K562 (cell line): ENCODE data around the gene PASD1. TPM values are rescaled to one million over a fixed set of nuclear protein-coding genes. Genes with fewer than 3 reads are reported as not detected.

Experiments used
- ATAC-seq: fragments of 200-7000 bp; cut with Tn5 transposase; 3 replicates; pipeline ENCODE4 v1.9.1; 2020; ENCODE audit warnings: moderate library complexity
- BruUV-seq: library from RNA; stranded (reverse); fragments of 400-500 nt; replicated peaks from 2 replicates; lab custom pipeline; 2021; lab: Mats Ljungman, UMichigan
- CTCF ChIA-PET: fragments of 300-600 bp; formaldehyde crosslinking; extraction: SDS; loops from one replicate; lab custom pipeline; 2021; ENCODE audit warnings: low intra/inter-chr PET ratio; lab: Yijun Ruan, JAX
- POLR2A ChIA-PET: fragments of 300-600, 350-650 bp; sonication (Branson Sonifier 250); formaldehyde crosslinking; extraction: SDS; loops from one replicate; lab custom pipeline; 2021; ENCODE audit warnings: antibody characterized with exemption, inconsistent platforms; lab: Yijun Ruan, JAX
- DNase-seq, 4 experiments: peaks; one replicate each; pipeline versions ENCODE4 v3.0.0 to v3.0.0-alpha.2; 2011 to 2018; ENCODE audit warnings: low spot score in 3 of 4, mixed read lengths in 3 of 4; ENCODE audit errors: extremely low read depth in 1 of 4
- FAIRE-seq: peaks from 2 replicates; lab custom pipeline; 2011; peaks lifted over from hg19 to GRCh38; lab: Jason Lieb, UNC
- H2AFZ ChIP-seq: 2 replicates; pipeline ENCODE4 v1.6.0; 2011; ENCODE audit warnings: low read depth, low read length, control low read depth, inconsistent platforms
- H3K27ac ChIP-seq: fragments of 200-600 bp; 3 replicates; pipeline ENCODE4 v1.8.0; 2011; ENCODE audit warnings: low read depth, mild to moderate bottlenecking, control low read depth, inconsistent platforms, low read length, moderate library complexity, mixed read lengths; ENCODE audit errors: extremely low read depth
- H3K27me3 ChIP-seq, 2 experiments: fragments of 300-600 bp in 1 of 2; 2 replicates in 1 of 2; 3 replicates in 1 of 2; pipeline versions ENCODE4 v1.6.0 to v1.8.0; 2011; ENCODE audit warnings: inconsistent platforms in 2 of 2, low read length in 2 of 2, mild to moderate bottlenecking in 1 of 2, mixed read lengths in 1 of 2, moderate library complexity in 1 of 2; ENCODE audit not compliant: control insufficient read depth in 2 of 2, insufficient read depth in 2 of 2
- H3K36me3 ChIP-seq: fragments of 300-600 bp; 3 replicates; pipeline ENCODE4 v1.8.0; 2011; ENCODE audit warnings: mild to moderate bottlenecking, low read length, inconsistent platforms; ENCODE audit not compliant: control insufficient read depth, insufficient read depth
- H3K4me1 ChIP-seq, 2 experiments: fragments of 200-600 bp in 1 of 2; replicated peaks in 1 of 2; 2 replicates in 1 of 2; 3 replicates in 1 of 2; pipeline versions ENCODE4 v1.5.1 to v1.8.0; 2011; ENCODE audit warnings: inconsistent platforms in 2 of 2, low read length in 2 of 2, mild to moderate bottlenecking in 1 of 2, mixed read lengths in 1 of 2, moderate library complexity in 1 of 2; ENCODE audit not compliant: control insufficient read depth in 2 of 2, insufficient read depth in 2 of 2
- H3K4me2 ChIP-seq: 2 replicates; pipeline ENCODE4 v1.6.1; 2011; ENCODE audit warnings: low read length, control low read depth, inconsistent platforms, mixed read lengths; ENCODE audit not compliant: insufficient read depth
- H3K4me3 ChIP-seq: fragments of 200-600 bp; sonication (generic), shearing (Covaris generic); 2 replicates; pipeline ENCODE4 v1.5.1; 2016; ENCODE audit warnings: control low read depth, inconsistent platforms
- H3K79me2 ChIP-seq: fragments of 200-600 bp; 3 replicates; pipeline ENCODE4 v1.8.0; 2011; ENCODE audit warnings: low read length, inconsistent platforms; ENCODE audit not compliant: control insufficient read depth, insufficient read depth
- H3K9ac ChIP-seq, 2 experiments: 2 replicates each; pipeline versions ENCODE4 v1.6.0 to v1.6.1; 2011; ENCODE audit warnings: low read depth in 2 of 2, low read length in 2 of 2, control low read depth in 1 of 2, inconsistent platforms in 1 of 2, mild to moderate bottlenecking in 1 of 2, mixed read lengths in 1 of 2; ENCODE audit not compliant: insufficient read depth in 1 of 2
- H3K9me1 ChIP-seq: one replicate; pipeline ENCODE4 v1.6.0; 2011; ENCODE audit warnings: inconsistent platforms, mild to moderate bottlenecking, low read length, moderate library complexity; ENCODE audit not compliant: control insufficient read depth, insufficient read depth
- H3K9me3 ChIP-seq: replicated peaks from 2 replicates; pipeline ENCODE4 v1.5.1; 2011; ENCODE audit warnings: low read depth, low read length, inconsistent platforms; ENCODE audit not compliant: control insufficient read depth, insufficient read depth
- H4K20me1 ChIP-seq: replicated peaks from 2 replicates; pipeline ENCODE4 v1.6.1; 2011; ENCODE audit warnings: low read length, inconsistent platforms, mixed read lengths; ENCODE audit not compliant: control insufficient read depth, insufficient read depth
- PCBP2 ChIP-seq: fragments of 200-400 bp; formaldehyde crosslinking; IDR thresholded peaks from 2 replicates; pipeline ENCODE4 v1.6.1; 2018; ENCODE audit warnings: low read length, low read depth, mild to moderate bottlenecking, moderate library complexity; ENCODE audit not compliant: poor library complexity, severe bottlenecking
- SRSF3 ChIP-seq: fragments of 200-400 bp; formaldehyde crosslinking; IDR thresholded peaks from 2 replicates; pipeline ENCODE4 v1.6.1; 2016; ENCODE audit warnings: mild to moderate bottlenecking, low read length, moderate library complexity; ENCODE audit not compliant: insufficient read depth
- UBTF ChIP-seq, 2 experiments: IDR thresholded peaks; 2 replicates each; pipeline ENCODE4 v1.6.1; 2012; ENCODE audit warnings: improper control_type of control experiment in 2 of 2, low read depth in 2 of 2, low read length in 2 of 2, borderline replicate concordance in 1 of 2
- ZFP36 ChIP-seq: fragments of 150-350 bp; IDR thresholded peaks from 2 replicates; pipeline ENCODE4 v1.6.1; 2018; ENCODE audit warnings: low read length, low read depth; ENCODE audit not compliant: partially characterized antibody
- WGBS: fragments of 100-300 bp; shearing (Covaris generic); methylation state at CpG from one replicate; pipeline ENCODE4 v1.1.6; 2016; ENCODE audit warnings: low coverage, mixed read lengths; ENCODE audit not compliant: insufficient coverage; ENCODE audit errors: missing lambda C conversion rate; 5-methylcytosine and 5-hydroxymethylcytosine counted together
- in situ Hi-C: fragments of 300-500 bp; cut with MboI; formaldehyde crosslinking; loops from 4 replicates; pipeline ENCODE4 v1.15.0; 2018; ENCODE audit warnings: inconsistent platforms, mixed read lengths
- intact Hi-C: fragments of 100-400 bp; cut with micrococcal nuclease; formaldehyde crosslinking; loops from 2 replicates; pipeline ENCODE4 v1.14.2; 2022
- polyA plus RNA-seq, 8 experiments: library from polyadenylated mRNA; depleted of rRNA in 4 of 8; stranded (reverse) in 5 of 8; unstranded in 3 of 8; fragments of >200 nt; fragmentation: Nextera tagmentation in 2 of 8; fragmentation: Illumina TruSeq in 1 of 8; extraction: Ambion mirVana in 2 of 8; extraction: Trizol in 1 of 8; gene quantifications; 2 replicates each; pipeline versions ENCODE4 v1.2.1 to v1.2.3, GENCODE V29; 2011 to 2014; ENCODE audit warnings: inconsistent platforms in 1 of 8, missing spikeins in 1 of 8
- total RNA-seq, 7 experiments: library from RNA; depleted of rRNA in 6 of 7; stranded (reverse); fragments of >200 nt in 6 of 7; fragmentation: Illumina TruSeq in 2 of 7; extraction: Trizol in 2 of 7; gene quantifications; 2 replicates each; pipeline versions ENCODE4 v1.2.1 to v1.2.3, GENCODE V29; 2011 to 2021; ENCODE audit warnings: low replicate concordance in 1 of 7
- TF ChIP-seq, protein P1 (sequence below): fragments of 250-450 bp; sonication (Bioruptor Pico); IDR thresholded peaks from 2 replicates; pipeline ENCODE4 v1.4.0; 2020
- TF ChIP-seq, protein P2 (sequence below): fragments of 200-400 bp; formaldehyde crosslinking; IDR thresholded peaks from 2 replicates; pipeline ENCODE4 v1.6.1; 2017; ENCODE audit warnings: mild to moderate bottlenecking, low read depth, low read length, moderate library complexity

PASD1 gene
- total and polyA plus RNA-seq, 9 of the 15 experiments (the other 6 are each of a cell fraction or from before 2014, with no cell fraction given) = 1.7 to 12.8 (median 9.6) TPM

DNA sequence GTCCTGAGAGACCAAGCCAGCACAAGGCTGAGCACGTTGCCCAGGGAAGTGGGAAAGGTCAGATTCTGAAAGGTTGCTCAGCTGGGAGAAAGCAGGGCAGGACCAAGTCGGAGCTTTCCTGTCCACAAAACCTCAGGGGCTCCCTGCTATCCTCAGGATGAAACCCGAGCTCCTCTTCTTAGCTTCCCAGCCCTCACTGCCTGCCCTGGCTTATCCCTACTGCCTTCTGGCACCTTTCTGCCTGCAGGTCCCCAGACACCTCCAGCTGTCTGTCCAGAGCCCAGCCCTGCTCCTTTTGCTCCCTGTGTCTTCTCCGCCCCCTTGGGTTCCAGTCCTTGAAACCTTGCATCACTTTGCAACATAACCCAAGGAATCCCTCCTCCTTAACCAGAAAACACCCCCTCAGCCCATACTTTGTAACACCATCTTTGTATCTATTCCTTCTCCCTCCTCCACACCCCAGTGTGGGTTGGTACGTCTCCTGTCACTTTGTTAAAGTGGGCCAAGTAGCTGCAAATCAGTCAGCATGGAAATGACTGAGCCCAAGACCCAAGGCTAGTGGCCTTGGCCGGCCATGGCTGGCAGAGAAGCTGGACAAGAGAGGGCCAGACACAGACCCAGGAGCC, 111.8 kb downstream of the PASD1 start:
- H3K4me2 ChIP-seq = no peak overlapping the region
- in situ Hi-C loops = loop anchor here (25.0 kb wide), 1 partner anchor 913 kb away; no protein-coding TSS in a partner anchor
- TF ChIP-seq ZFP36 (no peak), UBTF (IDR thresholded peaks at IDR 0.05; ENCODE audit: borderline replicate concordance in 1 of 2, low read depth in 2 of 2, low read length in 2 of 2) (no peak), SRSF3 (no peak), PCBP2 (no peak)
- TF ChIP-seq, protein P1, sequence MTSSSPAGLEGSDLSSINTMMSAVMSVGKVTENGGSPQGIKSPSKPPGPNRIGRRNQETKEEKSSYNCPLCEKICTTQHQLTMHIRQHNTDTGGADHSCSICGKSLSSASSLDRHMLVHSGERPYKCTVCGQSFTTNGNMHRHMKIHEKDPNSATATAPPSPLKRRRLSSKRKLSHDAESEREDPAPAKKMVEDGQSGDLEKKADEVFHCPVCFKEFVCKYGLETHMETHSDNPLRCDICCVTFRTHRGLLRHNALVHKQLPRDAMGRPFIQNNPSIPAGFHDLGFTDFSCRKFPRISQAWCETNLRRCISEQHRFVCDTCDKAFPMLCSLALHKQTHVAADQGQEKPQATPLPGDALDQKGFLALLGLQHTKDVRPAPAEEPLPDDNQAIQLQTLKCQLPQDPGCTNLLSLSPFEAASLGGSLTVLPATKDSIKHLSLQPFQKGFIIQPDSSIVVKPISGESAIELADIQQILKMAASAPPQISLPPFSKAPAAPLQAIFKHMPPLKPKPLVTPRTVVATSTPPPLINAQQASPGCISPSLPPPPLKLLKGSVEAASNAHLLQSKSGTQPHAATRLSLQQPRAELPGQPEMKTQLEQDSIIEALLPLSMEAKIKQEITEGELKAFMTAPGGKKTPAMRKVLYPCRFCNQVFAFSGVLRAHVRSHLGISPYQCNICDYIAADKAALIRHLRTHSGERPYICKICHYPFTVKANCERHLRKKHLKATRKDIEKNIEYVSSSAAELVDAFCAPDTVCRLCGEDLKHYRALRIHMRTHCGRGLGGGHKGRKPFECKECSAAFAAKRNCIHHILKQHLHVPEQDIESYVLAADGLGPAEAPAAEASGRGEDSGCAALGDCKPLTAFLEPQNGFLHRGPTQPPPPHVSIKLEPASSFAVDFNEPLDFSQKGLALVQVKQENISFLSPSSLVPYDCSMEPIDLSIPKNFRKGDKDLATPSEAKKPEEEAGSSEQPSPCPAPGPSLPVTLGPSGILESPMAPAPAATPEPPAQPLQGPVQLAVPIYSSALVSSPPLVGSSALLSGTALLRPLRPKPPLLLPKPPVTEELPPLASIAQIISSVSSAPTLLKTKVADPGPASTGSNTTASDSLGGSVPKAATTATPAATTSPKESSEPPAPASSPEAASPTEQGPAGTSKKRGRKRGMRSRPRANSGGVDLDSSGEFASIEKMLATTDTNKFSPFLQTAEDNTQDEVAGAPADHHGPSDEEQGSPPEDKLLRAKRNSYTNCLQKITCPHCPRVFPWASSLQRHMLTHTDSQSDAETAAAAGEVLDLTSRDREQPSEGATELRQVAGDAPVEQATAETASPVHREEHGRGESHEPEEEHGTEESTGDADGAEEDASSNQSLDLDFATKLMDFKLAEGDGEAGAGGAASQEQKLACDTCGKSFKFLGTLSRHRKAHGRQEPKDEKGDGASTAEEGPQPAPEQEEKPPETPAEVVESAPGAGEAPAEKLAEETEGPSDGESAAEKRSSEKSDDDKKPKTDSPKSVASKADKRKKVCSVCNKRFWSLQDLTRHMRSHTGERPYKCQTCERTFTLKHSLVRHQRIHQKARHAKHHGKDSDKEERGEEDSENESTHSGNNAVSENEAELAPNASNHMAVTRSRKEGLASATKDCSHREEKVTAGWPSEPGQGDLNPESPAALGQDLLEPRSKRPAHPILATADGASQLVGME (CRISPR knock-in tag) = no peak
- TF ChIP-seq, protein P2, sequence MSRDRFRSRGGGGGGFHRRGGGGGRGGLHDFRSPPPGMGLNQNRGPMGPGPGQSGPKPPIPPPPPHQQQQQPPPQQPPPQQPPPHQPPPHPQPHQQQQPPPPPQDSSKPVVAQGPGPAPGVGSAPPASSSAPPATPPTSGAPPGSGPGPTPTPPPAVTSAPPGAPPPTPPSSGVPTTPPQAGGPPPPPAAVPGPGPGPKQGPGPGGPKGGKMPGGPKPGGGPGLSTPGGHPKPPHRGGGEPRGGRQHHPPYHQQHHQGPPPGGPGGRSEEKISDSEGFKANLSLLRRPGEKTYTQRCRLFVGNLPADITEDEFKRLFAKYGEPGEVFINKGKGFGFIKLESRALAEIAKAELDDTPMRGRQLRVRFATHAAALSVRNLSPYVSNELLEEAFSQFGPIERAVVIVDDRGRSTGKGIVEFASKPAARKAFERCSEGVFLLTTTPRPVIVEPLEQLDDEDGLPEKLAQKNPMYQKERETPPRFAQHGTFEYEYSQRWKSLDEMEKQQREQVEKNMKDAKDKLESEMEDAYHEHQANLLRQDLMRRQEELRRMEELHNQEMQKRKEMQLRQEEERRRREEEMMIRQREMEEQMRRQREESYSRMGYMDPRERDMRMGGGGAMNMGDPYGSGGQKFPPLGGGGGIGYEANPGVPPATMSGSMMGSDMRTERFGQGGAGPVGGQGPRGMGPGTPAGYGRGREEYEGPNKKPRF = no peak

More for the DNA sequence above, 111.8 kb downstream of the PASD1 start:
- Histone ChIP-seq H2AFZ (no peak overlapping the region), H3K79me2 (no peaks in the 10 kb centered on the region), H3K27ac (no peak overlapping the region), H4K20me1 (no peaks in the 10 kb centered on the region; the same call in 1 of the 2 replicates), H3K9me3 (no peaks in the 10 kb centered on the region), H3K9ac (no peak overlapping the region), H3K4me1 (peaks cover 0 to 5% of the 10 kb centered on the region in 2 experiments; a peak in 3 of 5 replicates), H3K27me3 (peaks cover 0 to 26% of the 10 kb centered on the region in 2 experiments; a peak in 2 of 5 replicates), H3K9me1 (peaks cover under 1% of the 10 kb centered on the region), H3K4me3 (no peak overlapping the region), H3K36me3 (no peaks in the 10 kb centered on the region)
- ChIA-PET POLR2A (no interaction called here), CTCF (no interaction called here)
- intact Hi-C loops = no loop called here
- WGBS = 6% methylated on average over 5 of the region's 6 CpGs
- no peak for DNase-seq
- no TSS peak for BruUV-seq
- ATAC-seq = no peak
- no peak for FAIRE-seq
